H1 (cell line): Measurements from ENCODE around the gene CNPY2. TPM values are rescaled to one million over a fixed set of nuclear protein-coding genes. Genes with fewer than 3 reads are reported as not detected.

Experiments
- KDM4A ChIP-seq: IDR thresholded peaks from one replicate; pipeline ENCODE4 v1.7.1; 2012; ENCODE audit warnings: low read depth, mild to moderate bottlenecking, moderate library complexity, low read length, inconsistent platforms; ENCODE audit not compliant: severe bottlenecking
- TCF12 ChIP-seq: IDR thresholded peaks from 2 replicates; pipeline ENCODE4 v1.6.1; 2011; ENCODE audit warnings: low read depth, mild to moderate bottlenecking, low read length
- polyA plus RNA-seq, 7 experiments: library from polyadenylated mRNA; depleted of rRNA in 3 of 7; stranded (reverse) in 5 of 7; unstranded in 2 of 7; fragments of >200 nt in 5 of 7; fragments of 200-250 nt in 2 of 7; gene quantifications; 1 replicate in 5 of 7; 2 replicates in 1 of 7; 4 replicates in 1 of 7; pipeline versions ENCODE4 v1.2.1 to v1.2.3, GENCODE V29; 2011 to 2013; ENCODE audit warnings: missing spikeins in 2 of 7, mixed read lengths in 2 of 7
- total RNA-seq: library from RNA; stranded (reverse); fragmentation: NEBNext Ultra II Directional; extraction: Animal tissue kit (Norgen Biotek cat#: 25700); gene quantifications from 2 replicates; pipeline ENCODE4 v1.2.1, GENCODE V29; 2021

CNPY2 gene
- total and polyA plus RNA-seq, 2 of the 8 experiments (the other 6 are each of a cell fraction or from before 2014, with no cell fraction given): 203 to 281 TPM

GRCh38 chr12:56351325-56351724 lies 35.5 kb upstream of the CNPY2 start (continued):
- TF ChIP-seq KDM4A (no peak), TCF12 (no peak)
